HG03064 (cell line): ENCODE data around the gene OR14I1.
"Not testable (repeated sequence)": the region's sequence is repeated elsewhere in the genome, so short reads cannot be mapped to it uniquely, and the experiment has no call there.

Source experiments
- ATAC-seq: cut with Tn5 transposase; IDR thresholded peaks from one replicate; pipeline ENCODE4 v1.9.1; 2021; ENCODE audit warnings: low read depth; ENCODE audit not compliant: unreplicated experiment

The OR14I1 gene

DNA sequence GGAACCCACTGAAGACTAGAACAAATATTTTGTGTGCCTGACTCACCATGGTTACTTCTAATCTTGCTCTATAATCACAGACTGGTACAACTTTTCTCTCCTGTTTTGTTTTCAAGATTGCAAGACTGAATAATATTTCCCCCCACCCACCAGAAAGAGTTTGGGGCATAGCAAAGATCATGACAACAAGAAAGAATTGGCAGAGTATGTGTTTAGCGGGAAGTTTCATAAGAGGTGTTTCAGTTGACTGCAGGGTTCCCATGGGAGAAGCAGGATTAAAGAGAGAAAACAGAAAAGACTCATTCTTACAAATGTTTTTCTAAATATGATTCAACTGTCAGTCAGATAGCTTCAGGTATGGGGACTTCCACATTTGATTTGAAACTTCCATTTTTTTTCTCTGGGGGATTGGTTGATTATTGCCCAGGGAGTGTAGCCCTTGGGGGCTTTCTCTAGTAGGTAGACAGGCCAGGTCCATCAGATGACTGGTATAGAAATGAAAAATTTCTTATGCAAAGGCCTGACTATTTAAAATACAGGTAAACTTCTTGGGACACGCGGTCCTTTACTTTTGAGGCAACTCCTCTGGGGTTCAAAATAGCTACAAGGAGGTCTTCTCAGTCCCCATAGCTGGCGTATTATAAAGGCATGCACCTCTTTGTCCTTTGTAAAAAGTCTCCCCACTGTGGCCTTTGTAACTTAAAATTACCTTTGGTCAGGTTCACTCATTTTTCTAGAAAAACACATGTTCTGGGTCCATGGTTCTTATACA is 13.9 kb downstream of the OR14I1 start:
- peak; percentile 72 for ATAC-seq

DNA sequence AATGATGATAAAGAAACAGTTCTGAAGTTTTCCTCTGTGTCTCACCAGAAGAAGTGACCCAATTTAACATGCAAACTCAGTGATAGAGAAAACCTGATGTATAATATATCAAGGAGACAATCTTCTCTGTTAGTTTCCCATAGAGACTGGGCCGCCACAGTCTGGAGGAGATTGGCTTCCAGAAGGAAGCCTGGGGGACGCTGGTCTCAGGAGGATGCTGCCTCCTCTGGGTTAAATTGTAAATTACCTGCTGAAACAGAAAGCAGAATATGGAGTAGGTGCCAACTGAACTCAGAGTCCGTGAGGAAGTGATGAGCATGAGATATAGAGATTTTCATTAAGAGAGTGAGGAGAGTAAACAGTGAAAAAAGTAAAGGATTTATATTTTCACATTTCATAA is 15.8 kb downstream of the OR14I1 start:
- peak; percentile 69 for ATAC-seq

DNA sequence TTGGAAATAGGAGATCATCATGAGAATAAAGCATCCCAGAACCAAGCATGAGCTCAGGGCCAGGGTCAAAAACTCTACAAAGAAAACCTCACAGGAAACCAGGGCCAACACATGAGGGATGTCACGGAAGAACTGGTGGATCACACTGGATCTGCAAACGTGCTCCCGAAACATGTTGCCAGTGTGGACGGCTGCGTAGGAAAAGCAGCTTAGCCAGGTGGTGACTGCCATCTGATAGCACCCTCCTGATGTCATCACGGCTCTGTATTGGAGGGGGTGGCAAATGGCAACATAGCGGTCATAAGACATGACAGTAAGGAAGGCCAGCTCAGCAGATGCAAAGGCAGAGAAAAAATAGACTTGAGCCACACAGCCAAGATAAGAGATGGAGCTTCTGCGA is 20.9 kb downstream of the OR14I1 start:
- no peak for ATAC-seq

DNA sequence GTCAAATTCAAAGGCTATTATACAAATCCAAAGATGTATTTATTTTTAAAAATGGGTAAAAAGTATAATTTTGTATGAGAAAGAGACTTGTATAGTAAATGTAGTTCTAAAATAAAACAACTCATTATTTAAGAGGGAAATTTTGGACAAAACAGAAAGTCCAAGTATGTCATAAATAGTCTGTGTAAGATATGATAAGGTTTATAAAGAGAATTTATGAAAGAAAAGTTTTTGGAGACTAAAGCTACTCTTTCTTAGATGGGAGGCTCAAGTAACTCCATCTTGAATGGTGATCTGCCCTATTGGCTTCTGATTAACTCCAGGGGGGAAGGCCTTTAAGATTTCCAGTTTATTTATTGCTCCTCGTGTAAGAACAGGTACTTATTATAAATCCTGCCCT is 32.6 kb downstream of the OR14I1 start:
- no peak for ATAC-seq

DNA sequence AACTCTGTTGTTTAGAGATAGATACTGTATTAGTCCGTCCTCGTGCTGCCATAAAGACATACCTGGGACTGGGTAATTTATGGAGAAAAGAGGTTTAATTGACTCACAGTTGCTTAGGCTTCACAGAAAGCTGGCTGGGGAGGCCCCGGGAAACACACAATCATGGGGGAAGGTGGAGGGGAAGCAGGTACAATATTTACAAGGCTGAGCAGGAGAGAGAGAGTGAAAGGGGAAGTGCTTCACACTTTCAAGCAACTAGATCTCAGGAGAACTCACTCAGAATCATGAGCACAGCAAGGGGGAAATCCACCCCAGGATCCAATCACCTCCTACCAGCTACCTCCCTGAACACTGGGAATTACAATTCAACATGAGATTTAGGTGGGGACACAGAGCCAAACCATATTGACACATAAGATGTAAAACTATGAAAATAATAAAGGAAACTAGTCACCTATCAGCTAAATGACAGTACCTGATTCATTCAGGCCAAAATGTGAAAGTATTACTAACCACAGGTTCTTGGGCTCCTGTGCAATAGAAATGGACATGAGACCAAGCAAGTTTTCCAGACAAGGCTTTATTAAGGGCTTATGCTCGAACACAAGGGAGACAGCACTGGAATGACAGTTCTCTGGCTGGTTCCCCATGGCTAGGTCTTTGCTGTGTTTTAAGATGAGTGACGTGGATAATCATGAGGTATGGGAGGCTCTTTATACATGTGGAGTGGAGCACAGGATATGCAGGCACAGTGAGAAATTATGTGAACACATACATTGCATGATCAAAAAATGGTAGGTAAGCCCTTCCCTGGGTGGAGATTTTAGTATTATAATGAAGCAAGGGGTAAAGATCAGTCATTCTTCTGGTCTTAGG is 38.9 kb downstream of the OR14I1 start:
- peak; percentile 98 for ATAC-seq

DNA sequence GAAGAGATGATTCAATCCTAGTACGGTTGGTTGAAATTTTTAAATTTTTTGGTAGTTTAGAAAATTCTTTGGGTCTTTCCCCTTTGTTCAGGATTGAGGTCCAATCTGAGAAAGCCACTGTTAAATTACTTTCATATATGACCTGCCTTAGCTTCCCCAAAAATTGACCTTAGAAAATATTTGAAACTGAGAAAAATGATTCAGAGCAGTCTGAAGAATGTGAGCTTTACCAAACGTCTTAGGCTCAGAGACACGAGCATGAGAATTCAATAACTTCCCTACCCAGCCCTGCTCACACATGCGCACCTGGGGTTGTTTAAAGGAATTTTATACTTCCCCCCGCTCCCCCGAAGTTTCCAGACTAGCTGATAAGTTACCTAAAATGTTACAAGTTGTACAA is 45.8 kb downstream of the OR14I1 start:
- ATAC-seq, result peak; percentile 61

DNA sequence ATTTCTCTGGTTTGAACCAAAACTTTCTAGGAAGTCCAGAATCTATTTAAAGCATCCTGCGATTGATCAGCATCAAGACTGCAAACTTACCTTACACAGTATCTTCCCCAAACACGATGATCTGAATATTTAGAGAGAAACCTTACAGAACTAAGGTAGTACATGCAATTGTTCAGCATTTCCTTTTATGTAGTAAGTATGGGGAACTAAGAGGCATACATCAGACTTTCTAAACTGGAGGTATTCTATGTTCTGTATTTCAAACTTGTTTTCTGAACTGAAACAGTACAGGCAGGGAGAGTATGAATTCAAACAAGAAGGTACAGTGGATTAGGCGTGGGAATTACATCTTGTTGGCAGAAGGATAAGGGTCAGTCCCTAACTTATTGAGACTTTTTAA is 47.2 kb downstream of the OR14I1 start, which contains the start of gene OR2T27:
Gene OR2T27, minus strand, starts transcription at position 175 of the 400 bp plus-strand sequence. CDS start 4,644 bp downstream, outside the sequence.
- ATAC-seq, result not testable (repeated sequence)
